ENCODE data around the gene TMEM88.

TMEM88 gene

DNA sequence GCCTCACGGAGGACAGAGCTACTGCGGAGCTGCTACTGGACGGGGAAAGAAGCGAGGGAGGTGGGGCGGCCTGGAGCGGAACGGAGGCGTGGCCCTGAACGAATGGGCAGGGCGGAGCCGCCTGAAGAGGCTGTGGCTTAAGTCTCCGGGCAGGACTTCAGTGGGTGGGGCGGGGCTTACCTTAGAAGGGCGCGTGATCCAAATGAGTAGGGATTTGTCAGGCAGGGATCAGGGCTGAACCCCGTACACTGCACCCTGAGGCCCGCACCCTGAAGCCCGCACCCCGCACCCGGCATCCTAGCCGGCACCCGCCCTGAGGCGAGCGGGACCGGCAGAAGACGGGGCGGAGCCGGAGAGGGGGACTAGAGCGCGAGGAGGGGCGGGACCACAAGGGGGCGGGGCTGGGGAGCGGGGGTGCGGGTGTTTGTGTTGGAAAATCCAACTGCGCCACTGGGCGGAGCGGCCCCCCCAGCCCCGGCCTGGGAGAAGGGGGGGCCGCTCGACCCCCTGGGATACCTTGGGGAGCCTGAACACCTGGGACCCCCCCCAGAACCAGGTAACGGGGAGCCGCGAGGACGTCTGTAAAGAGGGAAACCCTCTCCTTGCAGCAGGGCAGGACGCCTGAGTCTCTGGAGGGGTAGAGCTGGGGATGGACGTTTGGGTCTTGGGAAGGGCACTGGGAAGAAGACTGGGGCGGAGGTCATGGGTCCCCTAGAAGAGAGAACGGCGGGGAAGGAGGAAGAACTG is 20.9 kb upstream of the TMEM88 start, which contains the start of gene KDM6B:
Gene KDM6B, plus strand, starts transcription at position 423 of the 747 bp plus-strand sequence. CDS start 11,338 bp downstream, outside the sequence.
- peak; percentile 77 to 80 (median 78) for DNase-seq

DNA sequence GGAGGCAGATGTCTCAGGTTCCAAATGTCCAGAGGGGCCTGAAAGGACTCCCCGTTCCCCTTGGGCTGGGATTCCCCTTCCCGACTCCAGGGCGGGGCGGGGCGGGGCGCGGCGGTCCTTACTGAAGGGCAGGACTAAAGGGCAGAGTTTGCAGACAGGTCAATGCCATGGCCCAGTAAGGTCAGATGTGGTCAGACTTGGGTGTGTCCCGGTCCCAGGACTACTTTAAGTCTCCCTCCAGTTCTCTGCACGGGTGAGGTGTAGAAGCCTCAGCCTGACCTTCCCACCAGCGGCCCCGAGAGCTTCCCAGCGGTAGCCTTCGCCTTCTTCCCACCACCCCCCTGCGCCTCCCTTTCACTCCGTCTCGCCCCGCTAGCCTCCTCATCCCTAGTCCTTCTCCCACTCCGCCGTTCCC is 20.3 kb upstream of the TMEM88 start:
- DNase-seq, result no peak

DNA sequence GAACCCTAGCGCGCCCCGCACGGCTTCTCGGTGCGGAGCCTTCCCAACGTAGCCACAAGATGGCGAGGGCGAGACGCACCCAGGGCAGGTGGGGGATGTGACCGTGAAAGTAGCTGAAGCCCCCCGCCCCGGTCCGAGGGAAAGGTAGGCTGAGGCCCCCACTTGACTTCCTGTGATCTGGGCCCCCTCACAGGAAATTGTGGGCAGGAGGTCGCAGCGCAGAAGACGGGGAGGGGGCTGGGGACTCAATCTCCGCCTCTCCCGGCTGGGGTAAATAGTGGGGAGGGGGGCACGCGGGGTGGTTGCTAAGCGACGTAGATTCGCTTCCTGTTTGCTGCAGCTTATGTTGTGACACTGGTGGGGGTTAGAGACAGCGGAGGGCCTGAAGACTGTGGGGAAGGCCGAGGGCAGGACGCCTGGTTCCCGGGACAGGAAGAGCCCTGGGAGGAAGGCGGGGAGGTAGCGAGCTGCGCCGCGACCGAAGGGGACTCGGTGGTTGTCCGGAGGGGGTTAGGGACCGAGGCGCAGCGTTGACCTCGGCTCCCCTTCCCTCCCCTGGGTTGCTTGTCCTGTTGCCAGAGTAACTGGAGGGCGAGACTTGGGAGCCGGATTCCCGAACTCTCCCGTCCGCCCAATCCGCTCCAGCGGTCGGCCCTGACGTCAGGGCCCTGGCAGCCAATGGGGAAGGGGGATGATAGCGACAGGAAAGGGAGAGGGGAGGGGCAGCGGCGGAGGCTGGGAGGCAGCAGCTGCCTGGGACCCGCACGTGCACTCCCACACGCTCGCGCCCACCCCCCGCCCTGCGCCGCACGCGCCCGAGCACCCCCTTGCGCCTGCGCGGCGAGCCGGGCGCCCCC is 19.7 kb upstream of the TMEM88 start:
- peak; percentile 78 to 82 (median 80) for DNase-seq

DNA sequence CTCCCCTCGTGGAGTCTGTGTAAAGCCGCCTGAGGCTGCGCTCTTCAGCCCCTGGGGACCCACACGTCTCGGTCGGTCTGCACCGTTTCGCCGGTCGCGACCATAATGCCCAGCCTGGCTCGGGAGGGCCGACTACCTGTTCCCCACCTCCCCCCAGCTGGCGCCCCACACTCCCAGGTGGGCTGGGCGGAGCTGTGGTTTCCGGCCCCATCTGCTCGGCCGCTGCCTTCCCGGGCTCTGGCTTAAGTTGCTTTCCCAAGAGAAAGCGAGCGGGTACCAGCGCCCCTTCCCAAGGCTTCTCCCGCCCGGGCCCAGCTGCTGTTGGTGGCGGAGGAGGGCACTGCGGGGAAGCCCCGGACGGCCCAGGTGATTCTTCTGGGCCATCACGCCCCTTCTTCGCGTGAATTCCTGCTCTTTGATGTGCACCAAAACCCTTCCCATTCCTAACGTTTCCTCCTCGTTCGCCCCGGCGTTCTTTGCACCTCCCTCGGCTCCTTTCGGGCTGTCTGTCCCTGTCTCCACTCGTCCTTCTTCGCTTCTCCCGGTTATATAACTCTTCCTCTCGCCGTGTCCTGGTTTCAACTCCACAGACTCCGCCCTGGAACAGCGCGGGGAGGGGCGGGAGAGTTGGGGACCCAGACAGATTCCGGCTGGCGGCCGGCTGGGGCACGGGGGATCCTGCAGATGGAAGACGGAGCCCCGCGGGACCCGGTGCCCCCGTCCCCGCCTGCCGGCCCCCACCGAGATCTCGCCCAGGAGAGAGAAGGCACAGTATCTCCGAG is 18.9 kb upstream of the TMEM88 start:
- DNase-seq, result no peak

DNA sequence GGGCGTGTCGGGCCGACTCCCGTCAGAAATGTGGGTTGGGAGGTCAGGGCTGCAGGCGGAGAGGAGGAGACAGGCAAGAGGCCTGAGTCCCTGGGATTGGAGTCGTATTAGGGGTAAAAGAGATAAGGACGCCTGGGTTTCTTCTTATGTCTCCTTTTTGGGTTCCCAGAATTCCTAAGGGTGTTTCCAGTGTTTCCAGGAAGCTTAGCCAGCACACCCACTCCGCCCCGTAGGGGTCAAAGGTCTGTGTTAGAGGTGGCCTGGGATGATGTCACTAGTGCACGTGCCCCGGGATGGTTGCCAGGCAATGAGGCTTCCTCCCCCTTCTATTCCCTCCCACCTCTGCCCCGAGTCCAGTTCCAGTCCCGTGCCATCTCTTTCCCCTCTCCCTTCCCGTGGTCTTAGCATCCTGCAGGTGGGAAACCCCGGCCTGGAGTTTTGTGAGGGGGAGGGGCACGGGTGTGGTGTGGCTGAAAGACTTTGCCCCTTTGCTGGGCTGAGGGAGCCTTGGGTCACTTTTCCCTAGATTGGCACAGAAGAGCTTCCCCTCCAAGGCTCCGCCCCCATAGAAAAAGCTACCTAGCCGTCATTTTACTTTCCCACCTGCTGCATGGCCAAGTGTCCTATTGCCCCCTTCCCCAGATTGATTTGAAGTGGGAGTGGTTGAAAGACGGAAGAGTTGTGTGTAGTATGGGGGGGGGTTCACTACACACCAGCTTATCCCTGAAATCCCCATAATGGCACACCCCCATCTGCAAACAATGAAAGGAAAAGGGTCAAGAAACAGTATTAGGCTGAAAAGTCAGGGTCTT is 18.1 kb upstream of the TMEM88 start:
- DNase-seq, result peak in 2 of 4 experiments; percentile 36 to 56

DNA sequence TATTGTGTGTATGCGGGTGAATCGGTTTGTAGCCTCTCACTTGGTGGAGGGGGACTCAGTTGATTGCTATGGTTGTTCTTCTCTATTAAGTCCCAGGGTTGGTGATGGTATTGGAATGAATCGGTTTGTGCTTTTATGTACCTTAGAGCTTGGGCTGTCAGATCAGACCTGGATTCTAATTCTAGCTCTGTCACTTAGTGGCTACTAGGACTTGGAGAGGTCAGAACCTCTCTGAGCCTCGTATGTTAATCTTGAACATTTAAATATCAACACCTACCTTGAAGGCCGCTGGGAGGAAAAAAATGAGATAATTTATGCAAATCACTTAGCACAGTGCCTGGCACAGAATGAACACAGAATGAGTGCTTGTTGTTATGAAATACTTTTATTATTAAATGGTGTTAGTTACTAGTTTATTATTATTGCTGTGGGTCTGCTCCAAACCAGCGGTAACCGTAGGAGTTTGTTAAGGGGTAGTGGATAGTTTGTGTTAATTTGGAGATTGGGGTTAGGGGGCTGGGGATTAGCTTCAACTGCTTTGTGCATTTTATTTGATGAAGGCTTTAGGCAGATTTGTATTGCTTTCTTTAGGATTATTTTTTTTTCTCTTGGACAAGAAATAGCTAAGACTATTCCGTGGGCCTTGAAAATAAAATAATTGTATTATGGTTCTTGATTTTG is 17.3 kb upstream of the TMEM88 start:
- no peak for DNase-seq

DNA sequence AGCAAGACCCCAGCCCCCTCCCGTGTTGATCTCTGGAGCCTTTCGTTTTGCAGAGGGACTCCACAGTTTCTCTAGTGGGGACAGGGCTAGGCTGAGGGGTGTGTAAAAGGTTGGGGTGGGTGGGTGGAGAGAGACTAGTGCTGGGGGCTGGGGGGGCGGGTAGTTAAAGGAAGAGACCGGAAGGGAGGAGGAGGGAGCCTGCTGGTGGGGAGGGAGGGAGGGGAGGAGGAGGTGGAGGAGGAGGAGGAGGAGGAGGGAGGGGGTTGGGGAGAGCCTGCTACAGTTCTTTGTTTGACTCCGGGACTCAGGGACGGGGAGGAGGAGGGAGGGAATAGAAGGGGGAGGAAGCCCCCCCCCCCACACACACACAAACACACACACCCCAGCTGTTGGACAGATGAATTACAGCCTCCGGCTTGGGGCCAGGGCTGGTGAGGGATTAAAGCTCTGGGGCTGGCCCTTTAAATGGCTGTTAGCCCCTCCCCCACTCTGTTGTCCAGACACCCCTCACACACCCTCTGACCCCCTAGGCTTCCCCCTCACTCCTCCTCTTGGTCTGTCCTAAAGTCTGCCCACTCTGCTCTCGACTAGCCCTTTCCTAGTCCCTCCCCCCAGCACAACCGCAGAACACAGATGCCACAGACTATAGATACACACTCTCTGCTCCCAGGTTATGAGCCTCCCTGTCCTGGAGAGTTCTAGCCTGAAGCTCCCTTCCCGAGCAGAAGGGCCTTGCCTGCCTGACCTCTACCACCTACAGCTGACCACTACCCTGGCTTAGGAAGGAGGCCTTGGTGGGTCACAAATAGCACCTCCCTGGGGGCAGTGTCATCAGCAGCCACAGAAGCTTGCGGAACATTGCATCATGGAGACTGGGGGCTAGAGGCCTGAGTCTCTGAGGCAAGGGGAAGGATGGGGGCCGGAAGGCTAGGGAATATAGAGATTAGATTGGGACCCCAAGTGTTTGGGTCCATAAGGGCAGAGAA is 16.5 kb upstream of the TMEM88 start:
- DNase-seq, result no peak

DNA sequence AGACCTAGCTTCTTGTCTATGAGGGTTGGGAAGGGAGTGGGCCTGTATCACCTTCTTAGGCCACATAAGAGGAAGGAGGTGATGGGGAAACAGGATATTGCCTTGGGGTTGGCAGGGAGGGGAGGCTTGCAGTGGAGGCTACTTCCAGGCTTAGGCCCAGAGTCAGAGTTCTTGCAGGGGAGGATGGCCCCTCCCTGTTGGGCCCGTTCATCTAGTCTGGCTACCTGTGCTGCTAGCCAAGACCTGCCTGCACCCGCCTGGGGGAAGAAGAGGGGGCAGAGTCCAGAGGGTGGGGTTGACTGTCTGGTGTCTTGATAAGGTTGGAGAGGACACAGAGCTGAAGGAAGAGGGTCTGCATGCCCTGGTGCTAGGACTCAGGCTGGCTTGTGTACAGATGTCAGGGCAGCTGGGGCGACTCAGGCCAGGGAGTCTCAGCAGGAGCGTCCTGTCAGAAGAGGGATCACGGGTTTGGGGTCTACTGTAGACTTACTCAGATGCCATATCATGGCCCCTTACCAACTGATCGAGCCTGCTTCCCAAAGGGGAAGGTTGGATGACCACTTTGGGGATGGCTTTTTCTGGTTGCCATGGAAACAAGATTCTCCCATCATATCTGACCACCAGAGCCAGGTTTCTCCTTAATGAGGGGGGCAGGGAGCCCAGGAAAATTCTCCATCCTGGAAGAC is 15.5 kb upstream of the TMEM88 start:
- no peak for DNase-seq

DNA sequence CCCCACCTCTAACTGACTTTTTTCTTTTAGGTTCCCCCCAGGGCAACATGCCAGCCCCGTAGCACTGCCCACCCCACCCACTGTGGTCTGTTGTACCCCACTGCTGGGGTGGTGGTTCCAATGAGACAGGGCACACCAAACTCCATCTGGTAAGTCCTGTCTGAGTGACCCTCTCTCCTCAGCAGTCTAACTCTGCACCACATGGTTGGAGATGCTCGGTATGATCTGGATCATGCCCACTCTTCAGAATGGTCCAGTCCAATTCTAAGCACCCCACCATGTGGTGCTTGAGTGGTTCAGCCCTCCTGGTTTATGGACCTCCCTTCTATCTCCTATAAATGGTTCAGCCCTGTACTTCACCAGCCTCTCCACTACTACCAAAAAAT is 15.0 kb upstream of the TMEM88 start:
- no peak for DNase-seq

DNA sequence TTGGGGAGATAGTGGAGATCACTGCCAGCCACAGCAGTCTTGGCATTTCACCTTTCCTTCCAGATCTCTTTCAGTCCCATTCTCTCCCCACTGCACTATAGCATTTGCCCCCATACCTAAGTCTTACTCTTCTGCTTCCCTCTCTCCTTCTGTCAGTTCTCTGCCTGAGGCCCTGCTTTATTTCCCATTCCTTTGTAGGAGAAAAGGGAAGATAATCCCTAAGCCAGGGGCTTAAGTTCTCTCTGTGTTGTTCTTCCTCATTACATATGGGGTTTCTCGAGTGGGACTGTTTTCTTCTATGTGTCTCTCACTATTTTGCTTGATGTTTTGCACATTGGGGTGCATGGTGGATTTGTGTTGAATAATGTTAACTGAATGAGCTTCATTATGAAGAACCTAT is 14.4 kb upstream of the TMEM88 start:
- no peak for DNase-seq

DNA sequence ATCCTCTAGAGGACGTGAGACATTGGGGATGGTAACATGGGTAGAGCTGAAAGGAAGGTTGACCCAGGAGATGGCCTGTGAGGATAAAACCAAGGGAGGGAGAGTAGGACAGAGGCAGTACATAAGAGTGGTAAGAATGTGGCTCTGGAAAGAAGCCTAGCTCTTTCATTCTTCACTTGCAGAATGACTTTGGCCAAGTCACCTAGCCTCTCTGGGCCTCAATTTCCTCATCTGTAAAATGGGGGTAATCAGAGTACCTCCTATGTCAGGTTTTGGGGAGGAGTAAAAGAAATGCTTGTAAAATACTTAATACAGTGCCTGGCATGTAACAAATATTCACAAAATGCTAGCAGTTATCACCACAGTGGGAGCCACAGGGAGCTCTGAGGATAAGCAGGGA is 14.0 kb upstream of the TMEM88 start:
- DNase-seq, result no peak

DNA sequence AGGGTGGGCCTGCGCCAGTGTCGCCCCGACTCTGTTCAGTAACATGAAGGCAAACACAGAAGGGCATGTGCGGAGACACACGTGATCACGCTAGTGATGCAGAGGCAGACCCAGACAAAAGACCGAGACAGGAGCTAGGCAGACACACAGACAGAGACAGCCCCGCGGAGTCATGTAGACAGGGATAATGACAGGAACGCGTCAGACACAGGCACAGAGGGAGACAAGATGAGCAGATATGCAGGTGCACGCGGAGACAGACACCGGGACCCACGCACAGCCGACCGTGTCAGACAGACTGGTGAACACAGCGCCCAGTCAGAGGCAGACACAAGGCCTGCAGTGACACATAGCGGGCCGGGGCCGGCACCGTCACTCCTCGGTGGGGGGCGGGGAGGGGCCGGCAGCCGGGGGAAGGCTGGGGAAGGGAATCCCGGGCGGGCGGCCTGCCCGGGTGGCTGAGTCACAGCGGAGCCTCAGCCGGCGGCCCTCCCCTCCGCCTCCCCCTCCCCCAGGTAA is 13.4 kb upstream of the TMEM88 start:
- DNase-seq, result peak; percentile 82 to 90 (median 82)

DNA sequence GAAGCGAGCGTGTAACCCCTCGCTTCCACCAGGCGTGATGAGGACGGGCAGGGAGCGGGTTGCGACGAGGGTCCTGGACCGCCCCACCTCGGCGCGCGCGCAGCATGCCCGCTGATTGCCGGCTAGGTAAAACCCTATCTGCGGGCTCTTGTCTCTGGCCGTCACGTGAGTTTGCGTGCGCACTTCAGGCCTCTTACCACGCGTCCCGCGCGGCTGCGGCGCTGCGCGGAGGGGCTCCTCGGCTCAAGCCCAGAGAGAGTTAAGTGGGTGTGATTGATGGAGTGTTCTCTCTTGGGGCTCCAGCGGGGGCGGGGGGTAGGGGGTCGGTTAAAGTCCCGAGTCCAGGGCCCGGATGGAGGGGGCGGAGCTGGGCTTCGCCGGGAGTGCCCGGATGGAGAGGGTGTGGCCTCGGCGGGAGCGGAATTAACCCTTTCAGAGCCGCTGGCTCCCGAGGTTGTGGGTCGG is 12.9 kb upstream of the TMEM88 start:
- DNase-seq, result peak; percentile 73 to 78 (median 76)

DNA sequence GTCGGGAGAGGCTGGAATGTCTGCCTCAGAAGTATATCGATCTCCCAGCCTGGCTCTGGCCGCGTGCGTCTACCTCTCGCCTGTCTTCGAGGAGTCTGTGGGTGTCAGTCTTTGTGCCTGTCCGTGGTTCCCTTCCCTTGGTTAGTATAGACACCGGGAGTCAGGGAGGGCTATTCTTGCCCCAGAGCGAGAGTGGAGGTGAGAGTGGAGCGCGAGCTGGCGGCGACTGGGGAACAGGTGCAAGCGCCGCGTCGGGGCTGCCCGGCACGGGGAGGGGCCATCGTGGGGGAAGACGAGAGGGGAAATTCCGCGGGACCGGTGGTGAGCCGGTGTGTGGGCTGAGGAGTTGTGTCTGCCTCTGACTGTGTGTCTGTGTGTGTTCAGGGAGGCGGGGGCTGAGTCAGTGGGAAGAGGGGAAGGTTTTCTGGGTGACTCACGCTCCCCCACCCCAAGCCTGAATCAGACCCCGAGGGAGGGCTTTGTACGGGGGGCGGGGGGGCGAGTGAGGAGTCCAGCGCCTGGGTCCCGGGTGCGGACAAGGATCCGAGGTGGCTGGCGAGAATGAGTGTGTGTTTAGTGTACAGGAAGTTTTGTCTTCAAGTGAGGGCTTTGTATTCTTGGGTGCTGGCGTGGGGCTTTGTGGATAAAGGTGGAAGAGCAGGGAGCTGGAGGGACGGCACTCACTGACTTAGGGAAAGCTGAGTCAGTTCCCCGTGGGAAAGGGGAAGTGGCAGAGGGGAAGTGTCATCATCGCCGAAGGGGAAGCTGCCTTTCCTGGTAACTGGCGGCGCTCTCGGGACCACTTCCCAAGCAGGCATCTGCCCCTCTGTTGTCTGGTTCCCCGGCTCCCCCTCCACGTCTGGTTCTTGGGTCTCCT is 12.2 kb upstream of the TMEM88 start:
- DNase-seq, result peak; percentile 69 to 91 (median 81)

DNA sequence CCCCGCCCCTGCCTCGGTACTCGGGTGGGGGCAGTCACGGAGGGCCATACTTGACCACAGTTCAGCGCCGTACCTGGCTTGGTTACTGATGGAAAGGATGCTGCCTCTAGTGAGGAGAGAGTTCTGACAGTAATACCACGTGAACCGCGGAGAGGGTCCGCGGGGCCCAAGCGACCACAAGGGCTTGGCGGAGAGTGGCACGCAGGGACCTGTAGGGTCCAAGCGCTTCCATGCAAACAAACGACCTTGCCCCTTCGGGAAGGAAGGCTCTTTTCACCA is 11.7 kb upstream of the TMEM88 start:
- no peak for DNase-seq

DNA sequence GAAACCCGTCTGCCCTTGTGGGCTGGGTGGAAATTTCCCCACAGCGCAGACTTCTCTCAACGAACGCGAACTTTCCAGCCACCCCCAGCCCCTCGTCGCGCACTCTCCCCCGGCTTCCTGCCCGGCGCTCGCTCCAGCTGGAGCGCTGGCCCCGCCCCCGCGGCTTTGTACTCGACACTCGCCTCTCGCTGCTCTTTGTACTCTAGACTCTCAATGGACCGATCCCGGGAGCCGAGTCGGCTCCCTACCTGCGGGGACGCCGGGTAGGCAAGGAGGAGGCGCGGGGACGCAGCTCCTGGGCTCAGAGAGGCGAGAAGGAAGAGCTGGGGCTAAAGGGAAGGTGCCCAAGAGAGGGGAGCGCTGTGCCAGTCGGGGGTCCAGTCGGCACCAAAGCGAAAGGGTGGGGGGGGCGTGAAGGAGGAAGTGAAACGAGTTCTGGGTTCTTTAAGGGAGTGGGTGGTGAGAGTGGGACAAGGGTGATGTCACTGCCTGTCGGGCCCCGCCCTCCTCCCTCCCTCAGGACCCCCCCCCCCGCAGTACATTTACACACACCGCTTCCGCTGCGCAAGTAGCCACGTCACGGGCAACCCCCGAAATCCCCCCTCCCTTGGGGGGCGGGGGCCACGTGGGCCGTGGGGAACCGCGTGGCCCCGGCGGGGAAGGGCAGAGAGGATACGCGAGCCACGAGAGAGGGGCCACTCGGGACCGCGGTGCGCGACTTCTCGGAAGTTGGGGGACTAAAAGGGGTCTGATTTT is 11.2 kb upstream of the TMEM88 start:
- DNase-seq, result peak; percentile 76 to 89 (median 87)

DNA sequence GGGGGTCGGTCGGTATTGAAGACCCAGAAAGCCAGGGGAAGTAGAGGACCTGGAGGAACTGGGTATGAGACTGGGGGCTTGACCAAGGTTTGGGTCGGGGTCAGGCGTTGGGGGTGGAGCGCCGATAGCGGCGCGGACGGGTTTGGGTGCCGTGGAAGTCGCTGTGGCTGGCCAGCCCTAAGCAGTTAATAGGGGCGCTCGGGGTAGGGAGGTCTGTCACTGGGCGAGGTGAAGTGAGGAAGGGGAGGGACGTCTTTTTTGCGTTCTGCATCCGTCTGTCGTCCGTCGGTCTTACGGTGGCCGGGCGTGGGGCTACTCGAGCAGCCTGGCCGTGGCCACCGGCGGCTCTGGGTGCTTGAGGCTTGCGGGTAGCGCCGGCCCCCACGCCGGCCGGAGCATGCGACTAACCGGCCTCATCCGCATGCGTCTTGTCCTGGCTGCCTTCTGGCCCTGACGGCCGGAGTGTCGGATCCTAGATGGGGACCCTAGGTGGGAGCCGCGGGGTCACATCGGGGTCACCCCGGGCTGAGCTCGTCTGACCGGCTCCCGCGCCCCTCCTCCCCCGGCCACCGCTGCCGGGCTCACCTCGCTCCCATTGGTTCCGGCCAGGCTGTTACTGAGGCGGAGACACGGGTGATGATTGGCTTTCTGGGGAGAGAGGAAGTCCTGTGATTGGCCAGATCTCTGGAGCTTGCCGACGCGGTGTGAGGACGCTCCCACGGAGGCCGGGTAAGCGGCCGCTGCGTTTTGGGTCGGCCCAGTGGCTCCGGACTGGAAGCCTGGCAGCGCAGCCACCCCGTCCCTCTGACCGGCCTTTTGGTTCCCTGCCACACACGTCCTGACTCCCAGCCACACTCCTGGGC is 10.3 kb upstream of the TMEM88 start:
- peak; percentile 54 to 75 (median 58) for DNase-seq
